ENCODE data around the gene PTPRCAP.
"Not testable (repeated sequence)": the region's sequence is repeated elsewhere in the genome, so short reads cannot be mapped to it uniquely, and the experiment has no call there.

PTPRCAP gene

DNA sequence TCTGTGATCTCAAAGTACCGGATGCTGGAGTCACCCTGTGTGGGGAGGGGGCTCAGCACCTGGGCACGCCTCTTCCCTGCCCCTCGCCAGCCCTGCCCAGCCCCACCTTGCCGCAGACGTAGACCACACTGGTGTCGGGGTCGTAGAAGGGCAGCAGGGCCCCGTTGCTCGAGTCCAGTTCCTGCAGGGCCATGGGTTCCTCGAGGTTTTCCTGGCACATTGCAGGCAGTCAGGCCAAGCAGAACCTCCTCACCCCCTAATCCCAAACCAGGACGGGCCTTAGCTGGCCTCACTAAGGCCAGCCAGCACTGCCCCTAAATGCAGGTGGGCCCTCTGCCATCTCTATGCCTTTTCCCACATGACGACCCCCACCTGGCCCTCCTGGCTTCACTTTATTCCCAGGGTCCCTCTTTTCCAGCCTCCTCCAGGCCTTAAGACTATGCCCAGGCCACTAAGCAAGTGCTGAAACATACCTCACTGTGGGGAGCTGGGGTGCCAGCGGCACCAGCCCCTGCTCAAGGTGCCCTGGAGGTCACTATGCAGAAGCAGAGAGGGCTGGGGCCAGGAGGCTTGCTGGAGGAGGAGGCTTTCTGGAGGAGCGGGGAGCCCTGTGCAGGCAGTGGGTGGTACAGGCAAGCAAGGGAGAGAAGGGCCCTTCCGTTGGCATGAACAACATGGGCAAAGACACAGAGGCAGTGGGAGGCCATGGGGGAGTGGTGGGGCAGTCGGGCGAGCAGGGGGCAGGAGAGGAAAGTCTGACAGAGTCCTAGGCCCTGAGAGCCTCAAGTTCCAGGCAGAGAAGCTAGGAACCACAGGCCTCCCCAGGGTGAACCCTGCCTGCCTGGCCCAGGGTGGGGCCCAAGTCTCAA lies 3.0 kb upstream of the PTPRCAP start:
- no peak for DNase-seq

GRCh38 chr11:67439321-67440228 lies 2.1 kb upstream of the PTPRCAP start:
- DNase-seq: no peak

- DNase-seq: no peak
These were observed 848 bp upstream of the PTPRCAP start for GRCh38 chr11:67438158-67438902.

GRCh38 chr11:67437809-67438157 lies 301 bp upstream of the PTPRCAP start:
- DNase-seq: no peak

- DNase-seq: no peak
These were observed 912 bp downstream of the PTPRCAP start for GRCh38 chr11:67436459-67437081.

DNA sequence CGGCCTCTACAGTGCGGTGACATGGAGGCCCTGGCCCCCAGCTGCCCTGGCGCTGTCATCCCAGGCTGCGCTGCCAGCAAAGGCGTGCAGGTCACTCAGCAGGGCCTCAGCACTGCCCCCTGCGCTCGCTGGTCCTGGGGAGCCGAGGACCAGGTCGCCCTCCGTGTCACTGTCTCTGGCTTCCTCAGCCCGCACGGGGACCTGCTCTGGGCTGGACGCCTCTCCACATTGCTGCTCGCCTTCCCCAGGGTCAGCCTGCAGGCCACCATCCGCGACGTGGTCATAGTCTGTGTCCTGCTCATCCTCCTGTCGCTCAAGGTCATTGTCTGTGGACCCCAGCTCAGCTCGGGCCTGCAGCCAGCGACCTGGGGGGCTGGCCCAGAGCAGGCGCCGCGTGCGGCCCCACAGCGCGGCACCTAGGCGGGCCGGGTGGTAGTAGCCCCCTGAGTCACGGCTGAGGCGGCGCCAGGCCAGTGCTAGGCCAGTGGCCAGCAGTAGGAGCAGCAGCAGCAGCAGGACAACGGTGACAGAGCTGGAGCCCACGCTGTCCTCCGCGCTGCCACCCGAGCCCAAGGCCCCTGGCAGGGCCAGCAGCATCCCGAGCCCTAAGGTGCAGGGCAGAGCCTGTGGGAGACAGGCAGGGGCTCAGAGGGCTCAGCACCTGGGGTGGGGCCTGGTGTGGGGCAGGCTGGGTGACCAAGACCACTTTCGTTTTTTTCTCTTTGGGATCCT lies 1.6 kb downstream of the PTPRCAP start:
- no peak for DNase-seq

GRCh38 chr11:67435031-67435726 lies 2.3 kb downstream of the PTPRCAP start:
- no peak for DNase-seq

GRCh38 chr11:67434395-67434881 lies 3.0 kb downstream of the PTPRCAP start:
- no peak for DNase-seq

DNA sequence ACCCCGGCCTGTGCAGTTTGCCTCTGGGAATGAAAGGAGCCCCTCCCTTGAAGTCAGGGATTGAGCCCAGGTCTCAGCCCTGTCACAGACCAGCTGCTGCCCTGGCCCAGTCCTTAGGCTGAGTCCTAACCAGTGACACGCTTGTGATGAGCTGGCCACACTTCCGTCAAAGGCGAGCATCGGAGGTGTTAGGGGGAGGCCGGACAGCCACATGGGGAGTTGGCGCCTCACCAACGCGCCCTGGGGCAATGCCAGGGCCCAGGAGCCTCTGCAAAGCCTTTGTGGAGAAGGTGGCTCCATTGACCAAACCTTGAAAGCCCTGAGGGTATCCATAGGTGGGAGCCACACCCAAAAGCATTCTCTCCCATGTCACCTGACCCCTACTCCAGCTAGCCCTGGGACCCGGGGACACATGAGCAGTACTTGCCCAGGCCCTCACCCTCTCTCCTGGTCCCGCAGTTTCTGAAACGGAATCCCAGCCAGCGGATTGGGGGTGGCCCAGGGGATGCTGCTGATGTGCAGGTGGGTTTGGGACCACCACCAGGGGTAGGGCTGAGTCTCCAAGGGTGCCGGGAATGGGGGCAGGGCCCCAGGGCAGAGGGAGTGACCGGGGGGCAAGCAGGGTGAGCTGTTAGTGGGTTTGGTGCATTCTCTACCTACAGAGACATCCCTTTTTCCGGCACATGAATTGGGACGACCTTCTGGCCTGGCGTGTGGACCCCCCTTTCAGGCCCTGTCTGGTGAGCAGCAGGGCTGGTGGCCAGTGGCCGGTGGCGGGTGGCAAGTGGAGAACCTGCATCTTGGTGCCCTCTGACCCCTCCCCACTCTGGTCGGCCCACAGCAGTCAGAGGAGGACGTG lies 3.7 kb downstream of the PTPRCAP start:
- DNase-seq: no peak

DNA sequence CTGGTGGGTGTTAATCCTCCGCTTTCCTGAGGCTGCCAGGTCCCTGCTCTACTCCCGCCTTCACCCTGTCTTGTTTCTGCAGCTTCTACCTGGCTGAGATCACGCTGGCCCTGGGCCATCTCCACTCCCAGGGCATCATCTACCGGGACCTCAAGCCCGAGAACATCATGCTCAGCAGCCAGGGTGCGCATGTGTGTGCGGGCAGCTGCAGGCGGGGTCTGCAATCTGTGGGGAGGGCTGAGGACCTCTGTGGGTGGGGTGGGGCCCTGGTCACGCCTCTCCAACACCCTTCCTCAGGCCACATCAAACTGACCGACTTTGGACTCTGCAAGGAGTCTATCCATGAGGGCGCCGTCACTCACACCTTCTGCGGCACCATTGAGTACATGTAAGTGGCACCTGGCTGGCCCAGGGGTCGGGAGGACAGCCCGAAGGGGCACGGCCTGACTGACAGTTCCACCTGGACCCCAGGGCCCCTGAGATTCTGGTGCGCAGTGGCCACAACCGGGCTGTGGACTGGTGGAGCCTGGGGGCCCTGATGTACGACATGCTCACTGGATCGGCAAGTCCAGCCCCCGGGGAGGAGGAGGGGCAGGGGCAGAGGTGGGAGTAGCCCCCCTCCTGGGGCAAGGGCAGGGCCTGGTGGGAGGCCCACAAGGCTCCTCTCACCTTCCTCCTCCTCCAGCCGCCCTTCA lies 4.7 kb downstream of the PTPRCAP start:
- DNase-seq: no peak

GRCh38 chr11:67431346-67432249 lies 5.9 kb downstream of the PTPRCAP start:
- no peak for DNase-seq

DNA sequence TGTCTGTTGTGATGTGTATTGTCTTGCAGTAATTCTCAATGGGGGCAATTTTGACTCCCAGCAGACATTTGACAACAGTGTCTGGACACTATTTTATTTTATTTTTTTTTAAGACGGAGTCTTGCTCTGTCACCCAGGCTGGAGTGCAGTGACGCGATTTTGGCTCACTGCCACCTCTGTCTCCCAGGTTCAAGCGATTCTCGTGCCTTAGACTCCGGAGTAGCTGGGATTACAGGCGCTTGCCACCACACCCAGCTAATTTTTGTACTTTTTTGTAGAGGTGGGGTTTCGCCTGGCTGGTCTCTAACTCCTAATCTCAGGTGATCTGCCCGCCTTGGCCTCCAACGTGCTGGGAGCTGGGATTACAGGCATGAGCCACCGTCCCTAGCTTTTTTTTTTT lies 7.8 kb downstream of the PTPRCAP start:
- no peak for DNase-seq

GRCh38 chr11:67429038-67429668 lies 8.3 kb downstream of the PTPRCAP start:
- DNase-seq: no peak

- DNase-seq: peak; percentile 96
These were observed 9.2 kb downstream of the PTPRCAP start, which contains the start of gene RPS6KB2 for GRCh38 chr11:67428052-67429001. Gene RPS6KB2 (plus strand): TSS chr11:67428494. CDS start chr11:67428546, 52 bp downstream.

DNA sequence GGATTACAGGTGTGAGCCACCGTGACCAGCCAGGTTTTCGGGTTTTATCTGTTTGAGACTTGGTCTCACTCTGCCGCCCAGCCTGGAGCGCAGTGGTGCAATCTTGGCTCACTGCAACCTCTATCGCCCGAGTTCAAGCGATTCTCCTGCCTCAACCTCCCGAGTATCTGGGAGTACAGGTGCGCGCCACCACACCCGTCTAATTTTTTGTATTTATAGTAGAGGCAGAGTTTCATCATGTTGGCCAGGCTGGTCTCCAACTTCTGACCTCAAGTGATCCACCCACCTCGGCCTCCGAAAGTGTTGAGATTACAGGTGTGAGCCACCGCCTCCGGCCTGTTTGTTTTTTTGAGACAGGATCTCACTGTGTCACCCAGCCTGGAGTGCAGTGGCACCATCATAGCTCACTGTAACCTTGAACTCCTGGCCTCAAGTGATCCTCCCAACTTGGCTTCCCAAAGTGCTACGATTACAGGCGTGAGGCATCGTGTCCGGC lies 10.1 kb downstream of the PTPRCAP start:
- not testable (repeated sequence) for DNase-seq

DNA sequence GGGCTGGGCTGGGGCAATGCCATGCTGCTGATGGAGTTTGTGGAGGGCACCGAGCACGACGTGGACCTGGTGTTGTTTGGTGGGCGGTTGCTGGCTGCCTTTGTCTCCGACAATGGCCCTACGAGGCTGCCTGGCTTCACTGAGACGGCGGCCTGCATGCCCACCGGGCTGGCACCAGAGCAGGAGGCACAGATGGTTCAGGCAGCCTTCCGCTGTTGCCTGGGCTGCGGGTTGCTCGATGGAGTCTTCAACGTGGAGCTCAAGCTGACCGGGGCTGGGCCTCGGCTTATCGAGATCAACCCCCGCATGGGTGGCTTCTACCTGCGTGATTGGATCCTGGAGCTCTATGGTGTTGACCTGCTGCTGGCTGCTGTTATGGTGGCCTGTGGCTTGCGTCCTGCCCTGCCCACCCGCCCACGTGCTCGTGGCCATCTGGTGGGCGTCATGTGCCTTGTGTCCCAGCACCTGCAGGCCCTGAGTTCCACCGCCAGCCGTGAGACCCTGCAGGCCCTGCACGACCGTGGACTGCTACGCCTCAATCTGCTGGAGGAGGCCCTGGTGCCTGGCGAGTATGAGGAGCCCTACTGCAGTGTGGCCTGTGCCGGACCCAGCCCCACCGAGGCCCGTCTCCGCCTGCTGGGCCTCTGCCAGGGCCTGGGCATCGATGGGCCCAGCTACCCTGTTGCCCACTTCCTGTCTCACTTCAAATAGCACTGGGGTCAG lies 13.4 kb downstream of the PTPRCAP start:
- no peak for DNase-seq
